Effector CD8-positive, alpha-beta T cell (primary cell): ENCODE results near the gene TADA2A.
"Not testable (repeated sequence)": the region's sequence is repeated elsewhere in the genome, so short reads cannot be mapped to it uniquely, and the experiment has no call there.

Experiments used
- DNase-seq: peaks from one replicate; lab custom pipeline; 2025; lab: John Stamatoyannopoulos, UW

TADA2A gene

DNA sequence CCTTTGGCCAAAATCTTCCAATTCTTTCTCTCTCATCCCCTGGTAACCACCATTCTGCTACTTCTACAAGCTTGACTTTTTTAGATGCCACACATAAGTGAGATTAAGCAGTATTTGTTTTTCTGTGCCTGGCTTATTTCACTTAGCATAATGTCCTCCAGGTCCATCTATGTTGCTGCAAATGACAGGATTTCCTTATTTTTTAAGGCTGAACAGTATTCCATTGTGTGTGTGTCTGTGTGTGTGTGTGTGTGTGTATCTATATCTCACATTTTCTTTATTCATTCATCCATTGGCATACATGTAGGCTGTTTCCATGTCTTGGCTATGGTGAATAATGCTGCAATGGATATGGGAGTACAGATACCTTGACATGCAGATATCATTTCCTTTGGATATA is 6.2 kb upstream of the TADA2A start:
- DNase-seq, result no peak

DNA sequence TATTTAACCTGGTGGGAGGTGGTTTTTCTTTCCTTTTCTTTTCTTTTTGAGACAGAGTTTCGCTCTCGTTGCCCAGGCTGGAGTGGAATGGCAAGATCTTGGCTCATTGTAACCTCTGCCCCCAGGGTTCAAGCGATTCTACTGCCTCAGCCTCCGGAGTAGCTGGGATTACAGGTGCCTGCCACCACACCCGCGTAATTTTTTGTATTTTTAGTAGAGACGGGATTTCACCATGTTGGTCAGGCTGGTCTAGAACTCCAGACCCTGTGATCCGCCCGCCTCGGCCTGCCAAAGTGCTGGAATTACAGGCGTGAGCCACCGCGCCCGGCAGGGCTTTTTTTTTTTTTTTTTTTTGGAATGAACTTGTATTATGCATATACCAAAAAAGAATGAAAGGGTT is 1.2 kb upstream of the TADA2A start:
- DNase-seq, result not testable (repeated sequence)

DNA sequence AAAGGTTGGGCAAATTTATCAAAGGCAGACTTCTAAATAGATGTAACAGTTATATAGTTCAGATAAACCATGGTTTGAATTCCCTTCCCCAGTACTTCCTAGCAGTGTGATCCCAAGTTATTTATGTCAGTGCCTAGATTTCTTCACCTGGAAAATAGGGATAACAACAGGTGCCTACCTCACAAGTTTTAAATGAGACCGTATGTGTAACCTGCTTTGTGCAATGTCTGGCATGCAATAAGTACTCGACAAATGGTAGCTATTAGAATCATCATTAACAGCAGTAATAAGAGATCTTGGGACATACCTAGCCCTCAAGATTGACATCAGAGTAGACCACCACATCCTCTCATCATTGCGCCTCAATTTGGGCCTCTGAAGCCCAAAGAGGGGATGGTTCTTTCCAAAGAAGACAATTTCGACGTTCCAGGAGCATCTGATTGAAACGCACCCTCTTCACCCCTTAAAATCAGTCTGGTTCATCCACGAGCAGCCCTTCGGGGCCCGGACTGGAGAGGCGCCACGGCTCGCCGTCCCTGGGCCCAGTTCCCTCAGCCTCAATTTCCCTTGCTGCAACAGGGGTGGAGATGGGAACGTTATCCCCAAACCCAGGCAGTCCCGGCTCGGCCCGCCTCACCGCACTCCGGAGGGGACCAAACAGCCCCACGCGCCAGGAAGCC is 591 bp upstream of the TADA2A start:
- DNase-seq, result no peak

DNA sequence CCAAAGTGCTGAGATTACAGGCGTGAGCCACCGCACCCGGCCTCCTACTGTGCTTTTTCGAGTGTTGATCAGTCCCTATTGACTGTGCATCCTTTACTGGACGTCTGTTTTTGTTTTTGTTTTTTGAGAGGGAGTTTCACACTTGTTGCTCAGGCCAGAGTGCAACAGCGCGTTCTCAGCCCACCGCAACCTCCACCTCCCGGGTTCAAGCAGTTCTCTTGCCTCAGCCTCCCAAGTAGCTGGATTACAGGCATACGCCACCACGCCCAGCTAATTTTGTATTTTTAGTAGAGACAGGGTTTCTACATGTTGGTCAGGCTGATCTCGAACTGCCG is 1.4 kb downstream of the TADA2A start:
- not testable (repeated sequence) for DNase-seq

DNA sequence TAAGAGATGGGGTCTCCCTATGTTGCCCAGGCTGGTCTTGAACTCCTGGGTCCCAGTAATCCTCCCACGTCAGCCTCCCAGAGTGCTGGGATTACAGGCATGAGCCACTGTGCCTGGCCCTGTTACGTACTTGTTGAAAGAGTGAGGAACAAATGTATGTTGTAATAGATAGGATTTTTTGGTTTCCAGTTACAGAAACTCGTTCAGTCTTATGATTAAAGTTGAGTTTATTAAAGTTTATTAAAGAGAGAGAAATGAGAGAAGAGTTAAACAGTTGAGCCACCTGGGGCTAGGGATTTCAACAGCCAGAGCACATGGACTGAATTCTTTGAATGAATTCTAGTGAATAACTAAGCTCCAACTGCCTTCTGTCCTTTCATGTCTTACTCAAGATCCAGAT is 3.7 kb downstream of the TADA2A start:
- no peak for DNase-seq

DNA sequence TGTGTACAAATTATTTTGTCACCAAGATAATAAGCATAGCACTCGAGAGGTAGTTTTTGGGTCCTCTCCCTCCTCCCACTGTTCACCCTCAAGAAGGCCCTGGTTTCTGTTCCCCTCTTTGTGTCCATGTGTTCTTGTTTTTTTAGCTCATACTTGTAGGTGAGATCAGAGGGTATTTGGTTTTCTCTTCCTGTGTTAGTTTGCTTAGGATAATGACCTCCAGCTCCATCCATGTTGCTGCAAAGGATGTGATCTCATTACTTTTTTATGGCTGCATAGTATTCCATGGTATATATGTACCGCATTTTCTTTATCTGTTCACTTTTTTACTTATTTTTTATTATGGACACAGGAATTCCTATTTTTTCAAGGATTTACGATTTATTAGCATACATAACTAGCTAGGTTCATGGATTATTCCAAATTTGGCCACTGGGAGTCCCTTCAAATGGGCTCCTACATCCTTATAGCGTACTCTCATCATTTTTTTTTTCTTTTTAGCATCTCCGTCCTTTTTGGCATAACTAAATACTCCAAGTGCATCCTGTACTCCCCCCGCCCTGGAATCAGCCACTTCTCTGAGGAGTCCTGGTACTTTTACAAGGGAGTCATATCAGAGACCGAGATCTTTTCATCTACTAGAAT is 7.3 kb downstream of the TADA2A start:
- no peak for DNase-seq

DNA sequence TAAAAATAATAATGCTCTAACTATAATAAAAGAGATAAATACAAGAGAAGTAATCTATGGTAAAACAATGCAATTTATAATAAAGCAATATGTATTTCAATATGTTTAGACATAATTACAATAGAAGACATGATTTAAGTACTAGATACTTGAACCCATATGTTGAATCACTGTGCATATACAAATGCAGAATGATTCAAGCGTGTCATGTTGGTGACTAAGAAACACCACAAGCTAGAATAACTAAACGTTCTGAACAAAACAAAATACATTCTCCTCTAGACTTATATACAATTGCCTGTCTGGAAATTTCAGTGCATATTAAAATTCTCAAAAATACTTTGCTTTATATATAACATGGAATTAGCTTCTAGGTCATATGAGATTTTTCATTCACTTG is 11.2 kb downstream of the TADA2A start:
- DNase-seq, result no peak

DNA sequence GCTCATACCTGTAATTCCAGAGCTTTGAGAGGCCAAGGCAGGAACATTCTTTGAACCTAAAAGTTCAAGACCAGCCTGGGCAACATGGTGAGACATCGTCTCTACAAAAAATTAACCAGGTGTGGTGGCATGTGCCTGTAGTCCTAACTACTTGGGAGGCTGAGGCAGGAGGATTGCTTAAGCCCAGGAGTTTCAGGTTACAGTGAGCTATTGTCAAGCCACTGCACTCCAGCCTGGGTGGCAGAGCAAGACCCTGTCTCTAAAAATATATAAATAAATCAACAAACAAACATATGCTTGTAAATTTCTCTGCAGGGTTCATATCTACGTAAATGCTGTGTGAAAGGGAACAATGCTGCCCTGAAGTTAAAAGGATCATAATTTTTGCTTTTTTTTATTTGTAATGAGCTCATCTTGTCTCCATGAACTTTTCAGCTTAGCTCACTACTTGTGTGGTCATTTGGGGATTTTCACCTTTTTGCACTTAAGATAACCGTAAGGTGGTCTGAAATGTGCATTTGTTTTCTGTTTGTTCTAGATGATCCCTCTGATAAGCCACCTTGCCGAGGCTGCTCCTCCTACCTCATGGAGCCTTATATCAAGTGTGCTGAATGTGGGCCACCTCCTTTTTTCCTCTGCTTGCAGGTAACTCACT is 16.4 kb downstream of the TADA2A start:
- DNase-seq, result no peak

DNA sequence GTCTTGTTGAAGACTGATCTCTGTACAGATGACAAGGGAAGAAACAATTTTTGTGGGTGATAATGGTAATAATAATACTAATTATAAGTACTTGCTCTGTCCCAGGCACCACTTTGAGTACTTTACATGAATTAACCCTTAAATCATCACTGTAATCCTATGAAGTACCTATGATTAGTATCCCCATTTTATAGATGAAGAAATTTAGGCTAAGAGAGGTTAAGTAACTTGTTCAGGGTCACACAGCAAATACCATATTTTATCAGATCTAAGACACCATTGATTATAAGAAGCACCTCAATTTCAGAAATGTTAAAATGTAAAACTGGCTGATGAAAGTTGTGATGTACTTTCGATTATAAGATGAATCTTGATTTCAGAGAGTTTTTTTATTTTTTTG is 18.6 kb downstream of the TADA2A start:
- no peak for DNase-seq

DNA sequence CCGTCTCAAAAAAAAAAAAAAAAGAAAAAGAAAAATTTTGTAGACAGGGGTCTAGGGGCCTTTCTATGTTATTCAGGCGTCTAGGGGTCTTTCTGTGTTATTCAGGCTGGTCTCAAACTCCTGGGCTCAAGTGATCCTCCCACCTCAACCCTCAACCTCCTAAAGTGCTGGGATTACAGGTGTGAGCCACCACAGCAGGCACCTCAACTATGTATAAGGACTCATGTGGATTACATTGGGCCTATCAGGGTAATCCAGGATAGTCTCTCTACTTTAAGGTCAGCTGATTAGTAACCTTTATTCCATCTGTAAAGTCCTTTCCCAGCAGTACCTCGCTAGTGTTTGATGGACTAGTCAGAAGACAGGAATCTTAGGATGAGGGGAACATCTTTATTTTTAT is 22.4 kb downstream of the TADA2A start:
- DNase-seq, result no peak

DNA sequence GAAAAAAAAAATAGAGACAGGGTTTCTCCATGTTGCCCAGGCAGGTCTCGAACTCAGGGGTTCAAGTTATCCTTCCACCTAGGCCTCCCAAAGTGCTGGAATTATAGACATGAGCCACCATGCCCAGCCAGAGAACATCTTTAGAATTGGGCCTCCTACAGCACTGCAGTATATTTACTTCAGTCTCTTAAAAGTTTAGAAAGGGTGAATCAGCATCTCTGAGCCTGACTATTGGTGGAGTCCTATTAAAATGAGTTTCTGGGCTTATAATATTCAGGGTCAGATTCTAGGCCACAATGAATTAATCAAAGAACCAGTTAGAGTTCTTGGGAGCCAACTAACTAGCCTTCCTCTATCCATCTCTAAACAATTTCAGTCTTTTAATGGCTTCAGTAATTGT is 22.8 kb downstream of the TADA2A start:
- DNase-seq, result no peak

DNA sequence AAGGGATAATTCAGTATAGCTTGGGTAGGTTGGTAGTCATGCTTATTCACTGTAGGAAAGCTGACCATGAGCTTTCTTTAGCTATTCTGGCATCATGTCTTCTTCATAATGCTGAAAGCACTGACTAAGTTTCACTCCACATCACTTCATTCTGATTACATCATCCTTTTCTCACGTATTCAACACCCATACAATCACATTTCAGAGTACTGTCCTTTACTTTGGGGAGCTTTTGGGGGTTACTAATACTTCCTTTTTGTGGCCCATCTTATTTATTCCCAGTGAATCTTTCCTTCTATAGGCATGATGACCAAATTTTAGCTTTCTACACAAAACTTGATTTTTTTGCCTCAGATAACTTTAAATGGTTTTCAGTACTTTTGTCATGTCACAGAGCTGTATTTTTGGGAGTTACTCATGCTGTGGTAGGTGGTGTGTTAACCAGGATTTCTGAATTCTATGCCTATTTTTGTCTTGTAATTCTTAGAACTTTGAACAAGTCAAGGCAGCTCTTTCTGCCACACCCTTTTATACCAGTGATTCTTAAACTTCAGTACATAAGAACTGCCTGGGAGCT is 23.5 kb downstream of the TADA2A start:
- no peak for DNase-seq

DNA sequence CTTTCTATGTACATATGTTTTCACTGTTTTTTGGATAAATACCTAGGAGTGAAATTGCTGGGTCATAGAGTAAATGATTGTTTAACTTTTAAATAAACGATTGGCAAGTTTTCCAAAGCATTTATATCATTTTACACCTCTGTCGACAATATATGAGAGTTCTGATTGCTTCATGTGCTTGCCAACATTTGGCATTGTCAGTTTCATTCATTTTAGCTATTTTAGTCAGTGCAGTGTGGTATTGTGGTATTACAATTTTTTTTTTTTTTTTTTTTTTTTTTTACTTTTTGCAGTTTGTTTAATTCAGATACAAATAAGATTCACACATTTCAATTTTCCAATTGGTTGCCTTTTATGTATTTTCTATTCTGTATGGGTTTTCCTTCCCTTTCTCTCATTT is 26.0 kb downstream of the TADA2A start:
- DNase-seq, result no peak

DNA sequence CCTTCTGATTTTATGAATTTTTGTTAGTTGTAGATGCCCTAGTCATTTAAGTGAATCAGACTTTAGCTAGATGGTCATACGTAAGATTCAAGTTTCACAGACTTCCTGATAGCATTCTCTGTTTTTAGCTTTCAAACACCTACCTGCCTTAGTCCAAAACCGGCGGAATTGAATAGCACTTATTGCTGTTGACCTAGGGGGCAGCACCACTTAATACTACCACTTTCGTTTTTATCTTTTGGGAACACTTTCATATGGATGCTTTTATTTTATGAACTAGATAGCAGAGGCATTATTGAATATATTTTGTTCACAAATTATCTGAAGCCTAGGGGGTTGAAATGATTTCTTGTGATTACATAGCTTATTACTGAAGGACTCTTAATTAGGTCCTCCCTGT is 31.5 kb downstream of the TADA2A start:
- no peak for DNase-seq

DNA sequence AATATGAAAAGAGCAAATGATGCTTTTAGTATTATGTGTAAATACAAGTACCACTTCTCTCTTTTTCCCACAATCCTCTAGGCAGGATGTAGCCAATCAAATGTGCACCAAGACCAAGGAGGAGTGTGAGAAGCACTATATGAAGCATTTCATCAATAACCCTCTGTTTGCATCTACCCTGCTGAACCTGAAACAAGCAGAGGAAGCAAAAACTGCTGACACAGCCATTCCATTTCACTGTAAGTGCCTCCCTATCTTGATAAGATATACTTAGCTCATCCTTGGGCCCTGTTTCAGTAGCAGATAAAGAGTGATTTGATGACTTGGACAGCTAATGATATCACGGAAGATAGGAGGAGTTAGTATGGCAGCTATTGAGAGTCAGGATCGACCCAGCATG is 33.7 kb downstream of the TADA2A start:
- no peak for DNase-seq

DNA sequence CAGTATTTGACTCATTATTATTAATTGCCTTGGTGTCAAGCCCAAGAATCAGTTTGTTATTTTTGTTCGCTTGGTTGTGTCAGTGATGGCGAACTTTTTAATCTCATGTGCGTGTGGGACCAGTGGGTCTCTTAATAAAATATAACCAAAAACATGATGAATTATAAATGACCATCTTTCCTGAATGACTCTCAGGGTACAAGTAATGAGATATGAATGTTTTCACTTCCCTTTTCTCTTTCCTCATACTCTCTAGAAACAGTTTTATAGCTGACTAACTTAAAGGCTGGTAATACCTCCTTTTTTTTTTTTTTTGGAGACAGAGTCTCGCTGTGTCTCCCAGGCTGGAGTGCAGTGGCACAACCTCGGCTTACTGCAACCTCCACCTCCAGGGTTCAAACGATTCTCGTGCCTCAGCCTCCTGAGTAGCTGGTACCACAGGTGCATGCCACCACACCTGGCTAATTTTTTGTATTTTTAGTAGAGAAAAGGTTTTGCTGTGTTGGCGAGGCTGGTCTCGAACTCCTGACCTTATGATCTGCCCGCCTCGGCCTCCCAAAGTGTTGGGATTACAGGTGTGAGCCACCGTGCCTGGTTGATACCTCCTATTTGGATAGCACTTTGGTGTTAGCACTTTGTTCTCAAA is 34.8 kb downstream of the TADA2A start:
- not testable (repeated sequence) for DNase-seq

DNA sequence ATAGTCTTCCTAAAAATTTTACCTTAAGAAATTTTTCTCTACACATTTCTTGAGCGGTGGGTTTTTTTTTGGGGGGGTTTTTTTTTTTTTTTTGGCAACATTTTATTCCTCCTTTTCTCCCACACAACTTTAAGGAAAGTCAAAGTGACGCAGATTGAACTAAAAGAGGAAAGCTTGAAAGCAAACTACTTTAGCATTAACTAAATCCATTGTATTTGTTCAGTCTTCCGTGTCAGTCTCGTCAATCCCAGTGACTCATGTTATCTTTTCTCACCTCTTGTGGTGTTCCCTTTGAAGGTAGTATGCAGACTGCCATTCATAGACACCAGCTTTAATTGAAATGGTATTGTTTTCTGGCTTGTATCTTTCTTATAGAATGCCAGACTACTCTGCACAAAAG is 39.3 kb downstream of the TADA2A start:
- no peak for DNase-seq

DNA sequence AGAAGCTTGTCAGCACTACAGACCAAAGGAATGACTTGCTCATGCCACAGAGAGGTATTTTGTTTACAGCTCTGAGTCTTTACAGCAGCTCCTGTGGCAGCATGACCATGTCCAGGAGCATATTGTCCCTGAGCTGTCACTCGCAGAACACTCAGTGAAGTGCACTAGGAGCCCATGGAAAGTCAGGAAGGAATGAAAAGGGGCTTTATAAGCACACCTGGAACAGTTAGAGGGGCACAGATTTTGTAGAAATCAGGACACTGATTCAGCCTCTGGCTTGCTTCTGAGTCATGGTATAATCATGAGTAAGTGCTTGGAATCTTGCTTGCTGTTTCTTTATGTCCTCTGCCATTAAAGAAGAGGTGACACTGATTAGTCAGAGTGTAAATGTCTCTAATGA is 41.0 kb downstream of the TADA2A start:
- DNase-seq, result no peak

DNA sequence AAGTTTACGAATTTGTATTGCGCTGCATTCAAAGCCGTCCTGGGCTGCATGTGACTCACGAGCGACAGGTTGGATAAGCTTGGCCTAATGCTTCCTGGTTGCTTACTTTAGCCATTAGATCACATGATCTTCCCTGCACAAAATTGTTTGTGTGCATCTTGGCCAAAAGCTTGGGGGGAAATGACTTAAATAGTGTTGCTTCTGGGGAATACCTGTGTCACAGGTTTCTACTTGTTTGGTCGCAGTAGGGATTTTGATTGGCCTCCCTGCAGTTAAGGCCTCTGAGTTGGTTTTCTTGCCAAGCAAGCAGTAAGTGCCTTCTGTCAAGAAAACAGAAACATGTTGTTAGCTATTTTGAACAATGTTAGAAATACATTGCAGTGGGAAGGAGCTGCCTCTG is 43.4 kb downstream of the TADA2A start:
- no peak for DNase-seq

DNA sequence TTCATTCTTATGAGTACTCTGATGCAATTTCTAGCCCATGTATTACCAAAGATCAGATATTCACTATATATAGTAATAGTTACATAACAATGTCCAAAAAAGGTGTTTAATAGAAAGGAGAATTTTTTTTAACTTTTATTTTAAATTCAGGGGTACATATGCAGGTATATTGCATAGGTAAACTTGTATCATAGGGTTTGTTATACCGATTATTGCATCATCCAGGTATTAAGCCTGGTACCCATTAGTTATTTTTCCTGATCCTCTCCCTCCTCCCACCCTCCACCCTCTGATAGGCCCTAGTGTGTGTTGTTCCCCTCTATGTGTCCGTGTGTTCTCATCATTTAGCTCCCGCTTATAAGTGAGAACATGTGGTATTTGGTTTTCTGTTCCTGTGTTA is 51.1 kb downstream of the TADA2A start:
- not testable (repeated sequence) for DNase-seq

DNA sequence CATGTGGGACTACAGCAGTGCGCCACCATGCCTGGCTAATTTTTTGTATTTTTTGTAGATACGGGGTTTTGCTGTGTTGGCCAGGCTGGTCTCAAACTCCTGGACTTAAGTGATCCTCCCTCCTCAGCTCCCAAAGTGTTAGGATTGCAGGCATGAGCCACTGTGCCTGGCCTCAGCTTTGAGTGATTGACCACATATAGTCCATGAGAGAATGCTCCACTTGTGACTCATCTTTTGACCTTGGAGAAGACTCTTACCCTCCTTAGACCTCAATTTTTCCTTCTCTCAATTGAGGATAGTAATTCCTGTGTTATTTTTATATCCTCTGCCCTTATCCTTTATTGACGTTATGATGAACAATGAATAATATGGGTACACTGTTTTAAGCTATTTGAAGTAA is 52.1 kb downstream of the TADA2A start:
- no peak for DNase-seq

DNA sequence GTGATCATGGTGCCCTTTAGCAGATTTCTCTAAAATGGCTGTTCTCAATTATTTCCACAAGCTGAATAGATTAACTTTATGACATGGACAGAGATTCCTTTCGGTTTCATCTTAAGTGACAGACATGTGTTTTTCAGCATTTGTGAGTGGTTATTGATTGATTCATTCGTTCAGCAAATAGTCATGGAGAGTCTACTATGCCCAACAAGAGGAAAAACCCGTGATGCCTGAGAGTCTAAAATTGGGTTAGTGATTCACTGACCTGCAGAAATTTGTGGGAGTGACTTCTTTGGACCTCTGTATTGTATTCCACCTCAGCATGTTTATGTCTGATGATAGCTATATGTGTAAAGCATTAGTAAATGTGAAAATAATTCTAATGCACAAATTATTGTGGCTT is 55.0 kb downstream of the TADA2A start:
- no peak for DNase-seq

DNA sequence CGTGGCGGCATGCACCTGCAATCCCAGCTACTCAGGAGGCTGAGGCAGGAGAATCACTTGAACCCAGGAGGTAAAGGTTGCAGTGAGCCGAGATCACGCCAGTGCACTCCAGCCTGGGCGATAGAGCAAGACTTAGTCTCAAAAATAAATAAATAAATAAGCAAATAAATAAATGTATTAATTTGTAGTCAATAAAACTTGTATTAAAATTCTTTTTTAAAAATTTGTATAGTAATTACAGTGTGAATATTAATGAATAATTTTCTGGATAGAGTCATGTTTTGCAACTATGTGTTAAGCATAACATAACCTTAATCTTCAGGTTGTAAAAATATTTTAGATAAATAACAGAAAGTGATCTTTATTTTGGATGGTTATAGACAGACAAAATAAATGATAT is 55.8 kb downstream of the TADA2A start:
- no peak for DNase-seq
